Skin of body (tissue), 2 donors: ENCODE results near the gene RASAL2. TPM values are rescaled to one million over a fixed set of nuclear protein-coding genes. Genes with fewer than 3 reads are reported as not detected.
"Not testable (repeated sequence)": the region's sequence is repeated elsewhere in the genome, so short reads cannot be mapped to it uniquely, and the experiment has no call there.

Source experiments
- DNase-seq: peaks from one replicate; lab custom pipeline; 2025; lab: John Stamatoyannopoulos, UW
- total RNA-seq: library from RNA; depleted of rRNA; stranded (reverse); fragments of >200 nt; gene quantifications from one replicate; pipeline ENCODE4 v1.2.3, GENCODE V29; 2014

Gene RASAL2
- total RNA-seq, 1 donor from 2014 or later: 15.9 TPM

DNA sequence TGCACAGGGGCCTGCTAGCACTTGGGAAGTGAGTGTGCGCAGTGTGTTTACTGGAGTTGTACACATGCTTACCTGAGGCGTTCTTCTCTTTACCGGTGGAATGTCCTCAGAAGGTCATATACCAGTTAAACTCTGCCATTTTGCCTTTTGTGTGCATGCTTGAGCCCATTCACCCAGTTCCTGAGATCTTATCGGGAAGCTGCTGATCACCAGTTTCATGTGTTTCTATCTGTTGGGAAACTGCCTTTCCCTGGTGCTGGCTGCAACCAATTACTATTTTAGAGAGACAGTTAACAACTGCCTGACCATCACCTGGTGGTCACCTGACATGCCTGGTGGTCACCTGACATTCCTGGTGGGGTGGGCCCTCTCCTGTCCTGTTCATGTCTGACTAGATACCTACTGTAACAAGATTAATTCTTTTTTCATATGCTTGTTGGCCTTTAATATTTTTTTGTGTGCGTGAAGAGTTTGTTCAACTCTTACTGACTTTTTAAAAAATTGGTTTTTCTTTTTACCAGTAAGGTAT, 137.0 kb downstream of the RASAL2 start:
- DNase-seq: no peak

GRCh38 chr1:178232108-178232507, 138.2 kb downstream of the RASAL2 start:
- no peak for DNase-seq

DNA sequence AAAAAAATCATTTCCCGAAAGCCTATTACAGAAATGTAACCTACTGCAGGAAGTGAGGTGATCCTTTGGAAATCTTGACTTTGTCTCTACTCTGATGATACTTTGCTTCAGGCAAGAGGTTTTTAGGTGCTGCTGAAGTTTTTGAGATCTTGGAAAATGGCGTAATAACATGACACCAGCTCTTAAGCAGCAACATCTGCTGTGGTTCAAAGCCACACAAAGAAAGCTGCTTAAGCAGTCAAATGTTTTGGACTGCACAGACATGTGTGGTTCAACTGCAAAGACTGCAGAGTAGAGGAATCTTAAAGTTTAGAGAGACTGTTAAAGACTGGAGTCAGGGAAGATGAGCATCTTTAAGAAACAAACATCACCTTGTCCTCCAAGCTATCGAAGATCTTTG, 139.0 kb downstream of the RASAL2 start:
- peak; percentile 1 for DNase-seq

- DNase-seq: no peak
These were observed 143.2 kb downstream of the RASAL2 start for GRCh38 chr1:178237121-178237520.

- no peak for DNase-seq
These were observed 145.0 kb downstream of the RASAL2 start for GRCh38 chr1:178238722-178239510.

- no peak for DNase-seq
These were observed 147.2 kb downstream of the RASAL2 start for GRCh38 chr1:178241057-178241456.

GRCh38 chr1:178241837-178242236, 147.9 kb downstream of the RASAL2 start:
- DNase-seq: no peak

GRCh38 chr1:178243119-178243518, 149.2 kb downstream of the RASAL2 start:
- no peak for DNase-seq

DNA sequence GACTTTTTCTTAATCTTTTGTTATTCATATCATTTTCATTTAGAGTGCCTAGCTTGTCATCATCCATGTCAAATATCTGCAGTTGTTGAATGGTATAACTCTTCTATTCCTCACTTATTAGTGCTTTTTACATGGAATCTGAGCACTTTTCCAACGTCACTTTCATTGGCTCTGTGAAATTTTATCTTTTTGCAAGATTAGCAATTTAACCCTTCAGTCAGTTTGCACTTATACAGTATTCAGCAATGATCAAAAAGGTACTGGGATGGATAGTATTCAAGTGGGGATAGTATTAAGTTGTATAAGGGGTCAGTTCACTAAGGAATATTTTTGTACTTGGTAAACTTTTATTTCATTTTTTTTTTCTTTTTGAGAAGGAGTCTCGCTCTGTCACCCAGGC, 150.0 kb downstream of the RASAL2 start:
- DNase-seq: no peak

GRCh38 chr1:178248284-178248683, 154.4 kb downstream of the RASAL2 start:
- DNase-seq: not testable (repeated sequence)

DNA sequence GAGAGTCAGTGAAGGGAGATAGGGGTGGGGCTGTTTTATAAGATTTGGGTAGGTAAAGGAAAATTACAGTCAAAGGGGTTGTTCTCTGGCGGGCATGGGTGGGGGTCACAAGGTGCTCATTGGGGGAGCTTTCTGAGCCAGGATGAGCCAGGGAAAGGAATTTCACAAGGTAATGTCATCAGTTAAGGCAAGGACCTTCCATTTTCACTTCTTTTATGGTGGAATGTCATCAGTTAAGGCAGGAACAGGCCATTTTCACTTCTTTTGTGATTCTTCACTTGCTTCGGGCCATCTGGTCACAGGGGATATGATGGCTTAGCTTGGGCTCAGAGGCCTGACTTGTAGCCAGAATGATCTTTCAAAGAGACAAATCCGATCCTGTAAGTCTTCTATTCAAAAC, 159.7 kb downstream of the RASAL2 start:
- DNase-seq: not testable (repeated sequence)

GRCh38 chr1:178254433-178254832, 160.5 kb downstream of the RASAL2 start:
- DNase-seq: no peak

DNA sequence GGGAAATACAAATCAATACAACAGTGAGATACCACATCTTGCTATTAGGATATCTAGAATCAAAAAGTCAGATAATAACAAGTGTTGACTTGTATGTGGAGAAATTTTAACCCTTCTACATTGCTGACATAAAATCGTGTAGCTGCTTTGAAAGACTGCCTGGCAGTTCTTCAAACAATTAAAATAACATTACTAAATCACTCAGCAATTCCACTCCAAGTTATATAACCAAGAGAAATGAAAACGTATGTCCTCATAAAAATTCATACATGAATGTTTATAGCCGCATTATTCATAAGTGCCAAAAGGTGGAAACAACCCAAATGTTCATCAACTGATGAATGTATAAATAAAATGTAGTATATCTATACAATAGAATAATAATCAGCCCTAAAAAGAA, 164.6 kb downstream of the RASAL2 start:
- DNase-seq: no peak

DNA sequence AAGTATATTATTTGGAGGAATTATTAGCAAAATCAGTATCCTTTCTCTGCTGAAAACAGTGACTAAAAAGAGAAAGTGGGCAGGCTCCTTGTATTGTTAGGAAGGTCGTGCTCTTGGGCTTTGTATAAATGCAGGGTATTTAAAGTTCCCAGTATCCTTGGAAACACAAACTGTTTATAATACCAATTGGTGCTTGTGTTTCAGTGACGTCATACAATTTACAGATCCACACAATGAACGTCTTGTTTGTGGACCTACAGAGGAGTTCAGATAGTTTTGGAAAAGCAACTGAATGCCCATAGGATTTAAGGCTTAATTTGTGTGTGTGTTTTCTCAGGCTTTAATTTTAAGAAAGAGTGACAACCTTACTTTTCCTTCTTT, 168.2 kb downstream of the RASAL2 start:
- peak; percentile 51 for DNase-seq

GRCh38 chr1:178263341-178263740, 169.4 kb downstream of the RASAL2 start:
- no peak for DNase-seq

DNA sequence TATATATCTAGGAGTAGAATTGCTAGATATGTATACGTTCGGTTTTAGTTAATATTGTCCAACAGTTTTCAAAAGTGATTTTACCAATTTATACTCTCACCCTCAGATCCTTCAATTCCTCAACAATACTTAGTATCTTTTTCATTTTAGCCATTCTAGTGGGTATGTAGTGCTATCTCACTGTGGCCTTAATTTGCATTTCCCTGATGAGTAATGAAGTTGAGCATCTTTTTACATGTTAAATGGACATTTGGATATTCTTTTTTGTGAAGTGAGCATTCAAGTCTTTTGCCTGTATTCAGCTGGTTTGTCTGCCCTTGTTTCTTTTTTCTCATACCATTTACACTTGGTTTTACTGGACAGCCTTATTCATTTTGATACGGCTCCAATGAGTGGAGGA, 172.2 kb downstream of the RASAL2 start:
- DNase-seq: no peak

GRCh38 chr1:178266619-178267066, 172.7 kb downstream of the RASAL2 start:
- no peak for DNase-seq

GRCh38 chr1:178267646-178268094, 173.8 kb downstream of the RASAL2 start:
- DNase-seq: no peak

- no peak for DNase-seq
These were observed 177.6 kb downstream of the RASAL2 start for GRCh38 chr1:178271471-178271870.

DNA sequence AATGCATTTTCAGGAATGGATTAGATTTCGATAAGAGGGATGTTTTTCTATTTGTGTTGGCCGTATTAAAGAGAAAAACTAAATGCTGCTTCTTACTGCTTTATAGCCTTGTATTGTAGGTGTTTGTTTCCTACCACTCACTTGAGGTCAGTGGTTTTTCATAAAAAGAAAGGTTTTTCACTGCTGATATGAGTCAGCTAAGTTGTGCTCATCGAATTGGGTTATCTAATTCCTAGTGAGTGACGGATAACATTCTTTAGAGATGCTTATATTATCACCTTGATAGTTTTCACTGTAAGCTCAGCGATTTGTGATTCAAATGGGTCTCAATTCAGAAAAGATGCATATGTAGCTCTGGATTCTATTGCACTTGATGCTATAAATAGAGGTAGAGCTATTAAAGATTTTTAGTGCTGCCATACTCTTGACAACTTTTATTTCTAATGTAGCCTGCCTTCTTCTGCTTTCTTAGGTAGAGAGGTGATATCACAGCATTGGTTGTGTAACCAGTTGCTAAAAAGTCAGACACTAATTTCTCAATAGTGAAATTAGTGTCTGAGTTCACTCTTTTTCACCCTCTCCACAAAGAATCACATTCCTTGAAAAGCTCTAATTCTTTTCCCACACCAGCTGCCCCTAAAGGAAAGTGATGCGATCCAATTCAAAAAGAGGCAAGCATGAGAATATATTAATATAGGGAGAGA, 180.0 kb downstream of the RASAL2 start:
- no peak for DNase-seq

DNA sequence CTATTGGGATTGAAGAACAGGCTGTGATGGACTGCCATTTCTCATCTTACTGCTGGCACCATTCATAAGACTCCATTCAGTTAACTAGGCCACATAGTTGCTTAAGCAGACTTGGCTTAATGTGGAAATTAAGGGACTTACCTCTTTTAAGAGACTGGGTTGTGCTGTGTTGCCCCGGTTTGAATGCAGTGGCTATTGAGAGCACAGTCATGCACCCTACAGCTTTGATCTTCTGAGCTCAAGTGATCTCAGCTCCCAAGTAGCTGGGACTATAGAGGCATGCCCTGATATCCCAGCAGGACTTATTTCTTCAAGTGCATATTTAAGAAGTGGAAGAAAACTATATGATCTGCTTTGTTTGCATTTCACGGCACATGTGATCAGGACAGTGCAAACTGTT, 181.1 kb downstream of the RASAL2 start:
- DNase-seq: no peak

DNA sequence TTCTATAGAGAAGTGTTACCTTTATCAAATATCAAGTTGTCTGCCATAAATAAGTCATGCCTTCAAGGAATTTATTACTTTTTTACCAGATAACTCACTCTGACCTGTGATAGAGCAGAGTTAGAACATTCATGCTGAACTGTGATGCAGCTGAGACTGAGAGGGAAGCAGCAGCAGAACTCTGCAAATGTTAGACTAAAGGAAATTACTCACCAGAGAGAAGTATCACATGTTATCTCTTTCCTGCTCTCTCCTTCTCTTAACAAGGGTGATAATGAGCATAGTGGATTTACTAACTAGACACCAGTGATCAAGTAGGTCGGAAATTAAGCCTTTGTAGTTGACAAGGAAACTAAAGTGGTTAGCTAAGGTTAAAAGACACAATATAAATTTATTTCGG, 181.6 kb downstream of the RASAL2 start:
- no peak for DNase-seq
